GM23338 (cell line): ENCODE results near the gene CADPS2. TPM values are rescaled to one million over a fixed set of nuclear protein-coding genes. Genes with fewer than 3 reads are reported as not detected.

ENCODE experiments used
- ATAC-seq: fragments of 200-7000 bp; cut with Tn5 transposase; 3 replicates; pipeline ENCODE4 v1.9.1; 2020
- DNase-seq: peaks from one replicate; pipeline ENCODE4 v3.0.0-alpha.2; 2015; ENCODE audit warnings: low spot score
- H2AFZ ChIP-seq: fragments of 200-600 bp; sonication (generic); 2 replicates; pipeline ENCODE4 v1.8.0; 2016; ENCODE audit warnings: antibody characterized with exemption, mild to moderate bottlenecking, moderate library complexity
- H3F3A ChIP-seq: fragments of 200-600 bp; sonication (generic); replicated peaks from 2 replicates; pipeline ENCODE4 v1.8.0; 2017; ENCODE audit warnings: antibody characterized with exemption, mixed run types, low read depth
- H3K27ac ChIP-seq: fragments of 200-600 bp; sonication (generic); 2 replicates; pipeline ENCODE4 v1.6.1; 2016; ENCODE audit warnings: low read depth
- H3K27me3 ChIP-seq: fragments of 200-600 bp; sonication (generic); 2 replicates; pipeline ENCODE4 v1.8.0; 2016; ENCODE audit warnings: mild to moderate bottlenecking, mixed run types, moderate library complexity; ENCODE audit not compliant: insufficient read depth
- H3K36me3 ChIP-seq: fragments of 200-600 bp; sonication (generic); 2 replicates; pipeline ENCODE4 v1.8.0; 2016; ENCODE audit warnings: mild to moderate bottlenecking; ENCODE audit not compliant: insufficient read depth
- H3K4me1 ChIP-seq: fragments of 200-600 bp; sonication (generic); 2 replicates; pipeline ENCODE4 v1.8.0; 2016; ENCODE audit warnings: mild to moderate bottlenecking, moderate library complexity; ENCODE audit not compliant: insufficient read depth
- H3K4me2 ChIP-seq: fragments of 200-600 bp; sonication (generic); 2 replicates; pipeline ENCODE4 v1.7.1; 2017; ENCODE audit warnings: mixed run types
- H3K4me3 ChIP-seq: fragments of 200-600 bp; sonication (generic); 2 replicates; pipeline ENCODE4 v1.6.1; 2016; ENCODE audit warnings: mixed run types
- H3K79me2 ChIP-seq: fragments of 200-600 bp; sonication (generic); replicated peaks from 2 replicates; pipeline ENCODE4 v1.8.0; 2017; ENCODE audit warnings: mild to moderate bottlenecking; ENCODE audit not compliant: insufficient read depth
- H3K9me2 ChIP-seq: fragments of 200-600 bp; sonication (generic); 2 replicates; pipeline ENCODE4 v1.8.0; 2017; ENCODE audit not compliant: insufficient read depth
- H4K20me1 ChIP-seq: fragments of 200-600 bp; sonication (generic); replicated peaks from 2 replicates; pipeline ENCODE4 v1.8.0; 2017; ENCODE audit warnings: mild to moderate bottlenecking; ENCODE audit not compliant: insufficient read depth
- H3K27ac Mint-ChIP-seq: 2 replicates; pipeline ENCODE4 v1.8.0; 2020; ENCODE audit warnings: inconsistent platforms, mild to moderate bottlenecking, moderate library complexity, mixed read lengths
- H3K27me3 Mint-ChIP-seq: 3 replicates; pipeline ENCODE4 v1.8.0; 2022; ENCODE audit warnings: low read depth, mild to moderate bottlenecking, moderate library complexity, mixed read lengths, inconsistent platforms; ENCODE audit not compliant: insufficient read depth, poor library complexity
- H3K36me3 Mint-ChIP-seq: 3 replicates; pipeline ENCODE4 v1.8.0; 2021; ENCODE audit warnings: low read depth, mild to moderate bottlenecking, inconsistent platforms, moderate library complexity, mixed read lengths
- H3K4me1 Mint-ChIP-seq: 3 replicates; pipeline ENCODE4 v1.8.0; 2020; ENCODE audit warnings: mild to moderate bottlenecking, inconsistent platforms, mixed read lengths
- H3K4me3 Mint-ChIP-seq: 3 replicates; pipeline ENCODE4 v1.8.0; 2021; ENCODE audit warnings: moderate library complexity, mild to moderate bottlenecking, inconsistent platforms, mixed read lengths
- H3K9me3 Mint-ChIP-seq: 3 replicates; pipeline ENCODE4 v1.8.0; 2020; ENCODE audit warnings: moderate library complexity, mild to moderate bottlenecking, inconsistent platforms, mixed read lengths
- CREB1 ChIP-seq: fragments of 250-450 bp; sonication (Bioruptor Pico); IDR thresholded peaks from 2 replicates; pipeline ENCODE4 v1.5.0; 2020; ENCODE audit warnings: low read depth, mild to moderate bottlenecking, moderate library complexity
- EZH2 ChIP-seq: fragments of 200-600 bp; sonication (generic); IDR thresholded peaks from one replicate; pipeline ENCODE4 v1.8.0; 2017; ENCODE audit warnings: antibody characterized with exemption, mild to moderate bottlenecking, low read depth; ENCODE audit not compliant: unreplicated experiment
- EZH2phosphoT487 ChIP-seq: fragments of 200-600 bp; sonication (generic); IDR thresholded peaks from one replicate; pipeline ENCODE4 v1.8.1; 2018; ENCODE audit warnings: antibody characterized with exemption; ENCODE audit not compliant: unreplicated experiment
- JUNB ChIP-seq: IDR thresholded peaks from one replicate; pipeline ENCODE4 v1.6.1; 2016; ENCODE audit warnings: antibody characterized with exemption; ENCODE audit not compliant: unreplicated experiment
- NANOG ChIP-seq: IDR thresholded peaks from 2 replicates; pipeline ENCODE4 v1.6.1; 2016; ENCODE audit warnings: antibody characterized with exemption, borderline replicate concordance
- POLR2AphosphoS5 ChIP-seq: IDR thresholded peaks from 2 replicates; pipeline ENCODE4 v1.6.1; 2016; ENCODE audit warnings: antibody characterized with exemption, low read depth
- STAT1 ChIP-seq: IDR thresholded peaks from one replicate; pipeline ENCODE4 v1.6.1; 2016; ENCODE audit warnings: antibody characterized with exemption; ENCODE audit not compliant: unreplicated experiment
- ZNF114 ChIP-seq: fragments of 250-450 bp; sonication (Bioruptor Pico); IDR thresholded peaks from 2 replicates; pipeline ENCODE4 v1.5.0; 2020; ENCODE audit warnings: mild to moderate bottlenecking, moderate library complexity
- ZNF331 ChIP-seq: fragments of 250-450 bp; sonication (Bioruptor Pico); IDR thresholded peaks from 2 replicates; pipeline ENCODE4 v1.5.0; 2020; ENCODE audit warnings: low read depth, mild to moderate bottlenecking, moderate library complexity
- polyA plus RNA-seq: library from polyadenylated mRNA; unstranded; fragments of >200 nt; fragmentation: Nextera tagmentation; extraction: Ambion mirVana; gene quantifications from 2 replicates; pipeline ENCODE4 v1.2.1, GENCODE V29; 2016
- total RNA-seq: library from RNA; depleted of rRNA; stranded (reverse); fragments of >200 nt; shearing (Covaris generic); gene quantifications from 2 replicates; pipeline ENCODE4 v1.2.3, GENCODE V29; 2014
- TF ChIP-seq, protein P1 (sequence below): IDR thresholded peaks from one replicate; pipeline ENCODE4 v1.6.1; 2018; ENCODE audit warnings: antibody characterized with exemption; ENCODE audit not compliant: unreplicated experiment
- TF ChIP-seq, protein P2 (sequence below): IDR thresholded peaks from 2 replicates; pipeline ENCODE4 v1.6.1; 2016; ENCODE audit warnings: antibody characterized with exemption
- TF ChIP-seq, protein P3 (sequence below): fragments of 250-450 bp; sonication (Bioruptor Pico); IDR thresholded peaks from 2 replicates; pipeline ENCODE4 v1.5.0; 2020; ENCODE audit warnings: mild to moderate bottlenecking, moderate library complexity
- TF ChIP-seq, protein P4 (sequence below), 2 experiments: fragments of 200-600 bp in 1 of 2; sonication (generic) in 1 of 2; conservative IDR thresholded peaks; 2 replicates each; pipeline versions ENCODE4 v1.5.1 to v1.6.1; 2016 to 2017; ENCODE audit warnings: antibody characterized with exemption in 2 of 2, low read depth in 2 of 2, mild to moderate bottlenecking in 2 of 2, moderate library complexity in 1 of 2

The CADPS2 gene
- total and polyA plus RNA-seq, 2 experiments from 2014 or later: 16.3 to 36.9 TPM

DNA sequence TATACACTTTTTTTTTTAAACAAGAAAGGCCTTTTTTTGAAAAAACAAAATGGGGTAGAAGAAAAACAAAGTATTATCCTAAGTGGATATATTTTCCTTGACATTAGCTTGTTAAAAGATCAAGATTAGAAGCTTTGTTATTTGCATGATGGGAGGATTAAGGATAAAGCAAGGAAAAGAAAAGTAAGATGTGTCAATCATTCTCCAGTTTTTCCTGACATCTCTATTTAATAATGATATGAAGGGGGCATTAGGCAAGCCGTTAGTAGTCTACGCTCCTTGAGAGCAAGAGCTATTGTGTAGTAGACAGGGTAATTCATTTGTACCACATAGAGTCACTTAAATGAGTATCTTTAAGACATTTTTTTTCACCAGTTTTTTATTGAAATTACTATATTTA, 324.9 kb downstream of the CADPS2 start:
- Histone ChIP-seq H3K9me2 (no peaks in the 10 kb centered on the region), H3K4me1 (peaks cover 3% of the 10 kb centered on the region; the same call in 1 of the 2 replicates), H3K4me2 (no peak overlapping the region), H3K27ac (no peak overlapping the region), H3K36me3 (no peaks in the 10 kb centered on the region), H3K27me3 (no peaks in the 10 kb centered on the region), H3K79me2 (no peaks in the 10 kb centered on the region), H4K20me1 (no peaks in the 10 kb centered on the region), H3F3A (no peaks in the 10 kb centered on the region), H3K4me3 (no peak overlapping the region), H2AFZ (no peak overlapping the region)
- TF ChIP-seq, protein P1, sequence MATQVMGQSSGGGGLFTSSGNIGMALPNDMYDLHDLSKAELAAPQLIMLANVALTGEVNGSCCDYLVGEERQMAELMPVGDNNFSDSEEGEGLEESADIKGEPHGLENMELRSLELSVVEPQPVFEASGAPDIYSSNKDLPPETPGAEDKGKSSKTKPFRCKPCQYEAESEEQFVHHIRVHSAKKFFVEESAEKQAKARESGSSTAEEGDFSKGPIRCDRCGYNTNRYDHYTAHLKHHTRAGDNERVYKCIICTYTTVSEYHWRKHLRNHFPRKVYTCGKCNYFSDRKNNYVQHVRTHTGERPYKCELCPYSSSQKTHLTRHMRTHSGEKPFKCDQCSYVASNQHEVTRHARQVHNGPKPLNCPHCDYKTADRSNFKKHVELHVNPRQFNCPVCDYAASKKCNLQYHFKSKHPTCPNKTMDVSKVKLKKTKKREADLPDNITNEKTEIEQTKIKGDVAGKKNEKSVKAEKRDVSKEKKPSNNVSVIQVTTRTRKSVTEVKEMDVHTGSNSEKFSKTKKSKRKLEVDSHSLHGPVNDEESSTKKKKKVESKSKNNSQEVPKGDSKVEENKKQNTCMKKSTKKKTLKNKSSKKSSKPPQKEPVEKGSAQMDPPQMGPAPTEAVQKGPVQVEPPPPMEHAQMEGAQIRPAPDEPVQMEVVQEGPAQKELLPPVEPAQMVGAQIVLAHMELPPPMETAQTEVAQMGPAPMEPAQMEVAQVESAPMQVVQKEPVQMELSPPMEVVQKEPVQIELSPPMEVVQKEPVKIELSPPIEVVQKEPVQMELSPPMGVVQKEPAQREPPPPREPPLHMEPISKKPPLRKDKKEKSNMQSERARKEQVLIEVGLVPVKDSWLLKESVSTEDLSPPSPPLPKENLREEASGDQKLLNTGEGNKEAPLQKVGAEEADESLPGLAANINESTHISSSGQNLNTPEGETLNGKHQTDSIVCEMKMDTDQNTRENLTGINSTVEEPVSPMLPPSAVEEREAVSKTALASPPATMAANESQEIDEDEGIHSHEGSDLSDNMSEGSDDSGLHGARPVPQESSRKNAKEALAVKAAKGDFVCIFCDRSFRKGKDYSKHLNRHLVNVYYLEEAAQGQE: no peak
- TF ChIP-seq, protein P2, sequence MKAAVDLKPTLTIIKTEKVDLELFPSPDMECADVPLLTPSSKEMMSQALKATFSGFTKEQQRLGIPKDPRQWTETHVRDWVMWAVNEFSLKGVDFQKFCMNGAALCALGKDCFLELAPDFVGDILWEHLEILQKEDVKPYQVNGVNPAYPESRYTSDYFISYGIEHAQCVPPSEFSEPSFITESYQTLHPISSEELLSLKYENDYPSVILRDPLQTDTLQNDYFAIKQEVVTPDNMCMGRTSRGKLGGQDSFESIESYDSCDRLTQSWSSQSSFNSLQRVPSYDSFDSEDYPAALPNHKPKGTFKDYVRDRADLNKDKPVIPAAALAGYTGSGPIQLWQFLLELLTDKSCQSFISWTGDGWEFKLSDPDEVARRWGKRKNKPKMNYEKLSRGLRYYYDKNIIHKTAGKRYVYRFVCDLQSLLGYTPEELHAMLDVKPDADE: no peak
- TF ChIP-seq, protein P3, sequence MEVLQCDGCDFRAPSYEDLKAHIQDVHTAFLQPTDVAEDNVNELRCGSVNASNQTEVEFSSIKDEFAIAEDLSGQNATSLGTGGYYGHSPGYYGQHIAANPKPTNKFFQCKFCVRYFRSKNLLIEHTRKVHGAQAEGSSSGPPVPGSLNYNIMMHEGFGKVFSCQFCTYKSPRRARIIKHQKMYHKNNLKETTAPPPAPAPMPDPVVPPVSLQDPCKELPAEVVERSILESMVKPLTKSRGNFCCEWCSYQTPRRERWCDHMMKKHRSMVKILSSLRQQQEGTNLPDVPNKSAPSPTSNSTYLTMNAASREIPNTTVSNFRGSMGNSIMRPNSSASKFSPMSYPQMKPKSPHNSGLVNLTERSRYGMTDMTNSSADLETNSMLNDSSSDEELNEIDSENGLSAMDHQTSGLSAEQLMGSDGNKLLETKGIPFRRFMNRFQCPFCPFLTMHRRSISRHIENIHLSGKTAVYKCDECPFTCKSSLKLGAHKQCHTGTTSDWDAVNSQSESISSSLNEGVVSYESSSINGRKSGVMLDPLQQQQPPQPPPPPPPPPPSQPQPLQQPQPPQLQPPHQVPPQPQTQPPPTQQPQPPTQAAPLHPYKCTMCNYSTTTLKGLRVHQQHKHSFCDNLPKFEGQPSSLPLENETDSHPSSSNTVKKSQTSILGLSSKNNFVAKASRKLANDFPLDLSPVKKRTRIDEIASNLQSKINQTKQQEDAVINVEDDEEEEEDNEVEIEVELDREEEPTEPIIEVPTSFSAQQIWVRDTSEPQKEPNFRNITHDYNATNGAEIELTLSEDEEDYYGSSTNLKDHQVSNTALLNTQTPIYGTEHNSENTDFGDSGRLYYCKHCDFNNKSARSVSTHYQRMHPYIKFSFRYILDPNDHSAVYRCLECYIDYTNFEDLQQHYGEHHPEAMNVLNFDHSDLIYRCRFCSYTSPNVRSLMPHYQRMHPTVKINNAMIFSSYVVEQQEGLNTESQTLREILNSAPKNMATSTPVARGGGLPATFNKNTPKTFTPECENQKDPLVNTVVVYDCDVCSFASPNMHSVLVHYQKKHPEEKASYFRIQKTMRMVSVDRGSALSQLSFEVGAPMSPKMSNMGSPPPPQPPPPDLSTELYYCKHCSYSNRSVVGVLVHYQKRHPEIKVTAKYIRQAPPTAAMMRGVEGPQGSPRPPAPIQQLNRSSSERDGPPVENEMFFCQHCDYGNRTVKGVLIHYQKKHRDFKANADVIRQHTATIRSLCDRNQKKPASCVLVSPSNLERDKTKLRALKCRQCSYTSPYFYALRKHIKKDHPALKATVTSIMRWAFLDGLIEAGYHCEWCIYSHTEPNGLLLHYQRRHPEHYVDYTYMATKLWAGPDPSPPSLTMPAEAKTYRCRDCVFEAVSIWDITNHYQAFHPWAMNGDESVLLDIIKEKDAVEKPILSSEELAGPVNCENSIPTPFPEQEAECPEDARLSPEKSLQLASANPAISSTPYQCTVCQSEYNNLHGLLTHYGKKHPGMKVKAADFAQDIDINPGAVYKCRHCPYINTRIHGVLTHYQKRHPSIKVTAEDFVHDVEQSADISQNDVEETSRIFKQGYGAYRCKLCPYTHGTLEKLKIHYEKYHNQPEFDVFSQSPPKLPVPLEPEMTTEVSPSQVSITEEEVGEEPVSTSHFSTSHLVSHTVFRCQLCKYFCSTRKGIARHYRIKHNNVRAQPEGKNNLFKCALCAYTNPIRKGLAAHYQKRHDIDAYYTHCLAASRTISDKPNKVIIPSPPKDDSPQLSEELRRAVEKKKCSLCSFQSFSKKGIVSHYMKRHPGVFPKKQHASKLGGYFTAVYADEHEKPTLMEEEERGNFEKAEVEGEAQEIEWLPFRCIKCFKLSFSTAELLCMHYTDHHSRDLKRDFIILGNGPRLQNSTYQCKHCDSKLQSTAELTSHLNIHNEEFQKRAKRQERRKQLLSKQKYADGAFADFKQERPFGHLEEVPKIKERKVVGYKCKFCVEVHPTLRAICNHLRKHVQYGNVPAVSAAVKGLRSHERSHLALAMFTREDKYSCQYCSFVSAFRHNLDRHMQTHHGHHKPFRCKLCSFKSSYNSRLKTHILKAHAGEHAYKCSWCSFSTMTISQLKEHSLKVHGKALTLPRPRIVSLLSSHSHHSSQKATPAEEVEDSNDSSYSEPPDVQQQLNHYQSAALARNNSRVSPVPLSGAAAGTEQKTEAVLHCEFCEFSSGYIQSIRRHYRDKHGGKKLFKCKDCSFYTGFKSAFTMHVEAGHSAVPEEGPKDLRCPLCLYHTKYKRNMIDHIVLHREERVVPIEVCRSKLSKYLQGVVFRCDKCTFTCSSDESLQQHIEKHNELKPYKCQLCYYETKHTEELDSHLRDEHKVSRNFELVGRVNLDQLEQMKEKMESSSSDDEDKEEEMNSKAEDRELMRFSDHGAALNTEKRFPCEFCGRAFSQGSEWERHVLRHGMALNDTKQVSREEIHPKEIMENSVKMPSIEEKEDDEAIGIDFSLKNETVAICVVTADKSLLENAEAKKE (CRISPR knock-in tag): no peak
- no peak for TF ChIP-seq CREB1 (CRISPR knock-in tag)
- no peak for TF ChIP-seq ZNF114 (CRISPR knock-in tag)
- TF ChIP-seq NANOG: no peak
- TF ChIP-seq POLR2AphosphoS5: no peak
- TF ChIP-seq EZH2: no peak
- no peak for TF ChIP-seq STAT1
- TF ChIP-seq, protein P4, sequence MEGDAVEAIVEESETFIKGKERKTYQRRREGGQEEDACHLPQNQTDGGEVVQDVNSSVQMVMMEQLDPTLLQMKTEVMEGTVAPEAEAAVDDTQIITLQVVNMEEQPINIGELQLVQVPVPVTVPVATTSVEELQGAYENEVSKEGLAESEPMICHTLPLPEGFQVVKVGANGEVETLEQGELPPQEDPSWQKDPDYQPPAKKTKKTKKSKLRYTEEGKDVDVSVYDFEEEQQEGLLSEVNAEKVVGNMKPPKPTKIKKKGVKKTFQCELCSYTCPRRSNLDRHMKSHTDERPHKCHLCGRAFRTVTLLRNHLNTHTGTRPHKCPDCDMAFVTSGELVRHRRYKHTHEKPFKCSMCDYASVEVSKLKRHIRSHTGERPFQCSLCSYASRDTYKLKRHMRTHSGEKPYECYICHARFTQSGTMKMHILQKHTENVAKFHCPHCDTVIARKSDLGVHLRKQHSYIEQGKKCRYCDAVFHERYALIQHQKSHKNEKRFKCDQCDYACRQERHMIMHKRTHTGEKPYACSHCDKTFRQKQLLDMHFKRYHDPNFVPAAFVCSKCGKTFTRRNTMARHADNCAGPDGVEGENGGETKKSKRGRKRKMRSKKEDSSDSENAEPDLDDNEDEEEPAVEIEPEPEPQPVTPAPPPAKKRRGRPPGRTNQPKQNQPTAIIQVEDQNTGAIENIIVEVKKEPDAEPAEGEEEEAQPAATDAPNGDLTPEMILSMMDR (conservative IDR thresholded peaks at IDR 0.05; ENCODE audit: low read depth in 2 of 2): no peak
- TF ChIP-seq EZH2phosphoT487: no peak
- TF ChIP-seq ZNF331 (CRISPR knock-in tag): no peak
- no peak for TF ChIP-seq JUNB
- H3K36me3 Mint-ChIP-seq: no peaks in the 10 kb centered on the region
- no peak for ATAC-seq
- no peak overlapping the region for H3K4me3 Mint-ChIP-seq
- DNase-seq: no peak
- H3K4me1 Mint-ChIP-seq: peaks cover 13% of the 10 kb centered on the region; the same call in 2 of the 3 replicates
- H3K27me3 Mint-ChIP-seq: peaks cover 1% of the 10 kb centered on the region
- no peak overlapping the region for H3K27ac Mint-ChIP-seq
- no peaks in the 10 kb centered on the region for H3K9me3 Mint-ChIP-seq
